ENCODE measurements around the gene UGT1A6.
"Not testable (repeated sequence)": the region's sequence is repeated elsewhere in the genome, so short reads cannot be mapped to it uniquely, and the experiment has no call there.

Gene UGT1A6

DNA sequence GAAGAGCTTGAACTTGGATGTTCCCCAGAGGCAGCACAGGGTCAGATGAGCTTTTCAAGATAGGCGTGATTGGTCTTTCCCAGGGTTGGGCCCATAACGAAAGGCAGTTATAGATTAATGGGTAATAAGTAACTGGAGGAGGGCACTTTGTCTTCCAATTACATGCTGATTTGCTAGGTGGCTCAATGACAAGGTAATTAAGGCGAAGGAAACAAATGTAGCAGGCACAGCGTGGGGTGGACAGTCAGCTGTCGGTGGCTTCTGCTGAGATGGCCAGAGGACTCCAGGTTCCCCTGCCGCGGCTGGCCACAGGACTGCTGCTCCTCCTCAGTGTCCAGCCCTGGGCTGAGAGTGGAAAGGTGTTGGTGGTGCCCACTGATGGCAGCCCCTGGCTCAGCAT is 25.9 kb downstream of the UGT1A6 start, which contains the start of gene UGT1A4:
UGT1A4 (plus strand) TSS at position 185 of the 400 bp plus-strand sequence; CDS start at position 270, 85 bp downstream.
- DNase-seq (ENCODE audit: low read depth, low spot score): no peak

DNA sequence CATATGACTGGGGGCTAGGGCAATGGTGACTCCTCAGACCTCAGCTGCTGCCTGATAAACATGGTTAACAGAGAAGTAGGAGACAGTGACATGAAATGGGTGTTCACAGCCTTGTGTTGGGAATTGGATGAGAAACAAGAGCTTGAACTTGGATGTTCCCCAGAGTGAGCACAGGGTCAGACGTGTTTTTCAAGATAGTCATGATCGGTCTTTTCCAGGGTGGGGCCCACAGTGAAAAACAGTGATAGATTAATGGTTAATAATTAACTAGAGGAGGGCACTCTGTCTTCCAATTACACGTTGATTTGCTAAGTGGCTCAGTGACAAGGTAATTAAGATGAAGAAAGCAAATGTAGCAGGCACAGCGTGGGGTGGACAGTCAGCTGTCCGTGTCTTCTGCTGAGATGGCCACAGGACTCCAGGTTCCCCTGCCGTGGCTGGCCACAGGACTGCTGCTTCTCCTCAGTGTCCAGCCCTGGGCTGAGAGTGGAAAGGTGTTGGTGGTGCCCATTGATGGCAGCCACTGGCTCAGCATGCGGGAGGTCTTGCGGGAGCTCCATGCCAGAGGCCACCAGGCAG is 36.1 kb downstream of the UGT1A6 start, which contains the start of gene UGT1A3:
UGT1A3 (plus strand) TSS at position 320 of the 579 bp plus-strand sequence; CDS start at position 405, 85 bp downstream.
- no peak for DNase-seq (ENCODE audit: low read depth, low spot score)

DNA sequence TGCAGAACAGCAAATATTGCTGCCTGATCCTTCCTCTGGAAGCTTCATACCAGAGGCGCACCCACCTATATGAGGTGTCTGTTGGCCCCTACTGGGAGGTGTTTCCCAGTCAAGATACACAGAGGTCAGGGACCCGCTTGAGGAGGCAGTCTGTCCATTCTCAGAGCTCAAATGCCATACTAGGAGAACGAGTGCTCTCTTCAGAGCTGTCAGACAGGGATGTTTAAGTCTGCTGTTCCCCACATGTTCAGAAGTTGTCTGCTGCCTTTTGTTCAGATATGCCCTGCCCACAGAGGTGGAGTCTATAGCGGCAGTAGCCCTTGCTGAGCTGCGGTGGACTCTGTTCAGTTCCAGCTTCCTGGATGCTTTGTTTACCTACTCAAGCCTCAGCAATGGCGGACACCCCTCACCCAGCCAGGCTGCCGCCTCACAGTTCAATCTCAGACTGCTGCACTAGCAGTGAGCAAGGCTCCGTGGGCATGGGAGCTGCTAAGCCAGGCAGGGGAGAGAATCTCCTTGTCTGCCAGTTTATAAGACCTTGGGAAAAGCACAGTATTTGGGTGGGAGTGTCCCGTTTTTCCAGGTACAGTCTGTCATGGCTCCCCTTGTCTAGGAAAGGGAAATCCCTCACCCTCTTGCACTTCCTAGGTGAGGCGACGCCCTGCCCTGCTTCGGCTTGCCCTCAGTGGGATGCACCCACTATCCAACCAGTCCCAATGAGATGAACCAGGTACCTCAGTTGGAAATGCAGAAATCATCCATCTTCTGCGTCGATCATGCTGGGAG is 44.4 kb downstream of the UGT1A6 start:
- not testable (repeated sequence) for DNase-seq (ENCODE audit: low read depth, low spot score)

DNA sequence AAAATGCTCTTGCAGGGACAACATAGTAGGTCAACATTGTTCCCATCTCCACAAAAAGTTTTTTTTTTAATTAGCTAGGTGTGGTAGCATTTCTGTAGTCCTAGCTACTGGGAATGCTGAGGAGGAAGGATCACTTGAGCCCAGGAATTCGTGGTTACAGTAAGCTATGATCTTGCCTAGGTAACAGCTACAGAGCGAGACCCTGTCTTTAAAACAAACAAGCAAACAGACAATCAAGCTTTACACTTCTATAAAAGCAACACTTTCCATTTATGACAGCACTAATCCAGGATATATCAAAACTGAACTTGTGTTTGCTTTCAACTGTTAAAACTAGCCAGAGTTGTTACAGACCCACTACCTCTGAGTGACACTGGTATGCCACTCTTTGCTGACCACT is 48.2 kb downstream of the UGT1A6 start:
- DNase-seq (ENCODE audit: low read depth, low spot score): no peak

DNA sequence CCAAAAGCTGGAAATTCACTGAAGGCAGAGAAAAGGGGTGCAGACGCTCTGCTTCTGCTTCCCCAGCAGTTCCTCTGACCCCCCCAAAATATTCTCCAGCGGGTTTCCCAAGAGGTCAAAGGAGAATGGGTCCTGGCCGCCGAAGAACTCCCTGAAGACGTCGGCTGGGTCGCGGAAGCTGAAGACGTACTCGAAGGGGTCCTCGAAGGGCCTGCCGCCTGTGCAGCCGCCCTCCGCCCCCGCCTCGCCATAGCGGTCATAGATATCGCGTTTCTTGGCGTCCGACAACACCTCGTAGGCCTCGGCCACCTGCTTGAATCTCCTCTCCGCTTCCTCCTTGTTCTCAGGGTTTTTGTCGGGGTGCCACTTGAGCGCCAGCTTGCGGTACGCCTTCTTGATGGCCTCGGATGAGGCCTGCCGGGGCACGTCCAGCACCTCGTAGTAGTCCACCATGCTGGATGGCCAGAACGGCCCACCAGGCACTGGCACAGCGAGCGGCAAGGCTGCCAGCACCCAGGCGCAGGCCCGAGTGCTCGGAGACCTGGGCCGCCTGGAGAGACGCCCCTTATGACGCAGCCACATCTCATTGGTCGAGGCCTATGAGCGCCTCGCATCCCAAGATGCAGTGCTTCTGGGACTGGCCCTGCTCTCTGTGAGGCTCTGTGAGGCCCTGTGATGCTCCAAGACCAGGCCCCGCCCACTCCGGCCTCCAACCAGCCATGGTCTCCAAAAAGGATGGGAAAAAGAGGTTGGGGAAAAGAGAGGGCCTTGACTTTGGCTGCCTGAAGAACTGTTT is 51.0 kb downstream of the UGT1A6 start:
- no peak for DNase-seq (ENCODE audit: low read depth, low spot score)

DNA sequence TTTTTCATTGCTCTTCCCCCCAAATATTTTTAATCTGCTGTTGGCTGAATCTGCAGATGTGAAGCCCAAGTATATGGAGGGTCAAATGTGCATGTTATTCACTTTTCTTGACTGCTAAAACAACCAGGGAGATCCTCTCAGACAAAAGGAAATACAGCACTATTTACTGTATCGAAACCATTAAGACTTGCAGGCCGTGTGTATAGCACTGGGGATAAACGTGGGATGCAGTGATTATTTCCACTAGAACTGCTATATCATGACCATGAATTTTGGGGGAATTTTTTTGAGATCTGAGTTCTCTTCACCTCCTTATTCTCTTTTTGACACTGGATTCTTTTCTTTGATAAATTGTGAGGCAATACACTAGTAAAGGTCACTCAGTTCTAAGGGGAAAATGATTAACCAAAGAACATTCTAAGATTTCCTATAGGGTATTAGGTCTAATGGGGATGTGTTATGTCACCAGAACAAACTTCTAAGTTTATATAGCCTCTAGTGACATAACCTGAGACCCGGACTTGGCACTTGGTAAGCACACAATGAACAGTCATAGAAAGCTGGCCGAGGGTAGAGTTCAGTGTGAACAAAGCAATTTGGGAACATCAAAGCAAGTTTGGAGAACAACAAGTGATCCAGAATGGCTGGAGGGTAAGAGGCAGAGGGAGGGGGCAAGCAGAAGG is 52.5 kb downstream of the UGT1A6 start:
- no peak for DNase-seq (ENCODE audit: low read depth, low spot score)

DNA sequence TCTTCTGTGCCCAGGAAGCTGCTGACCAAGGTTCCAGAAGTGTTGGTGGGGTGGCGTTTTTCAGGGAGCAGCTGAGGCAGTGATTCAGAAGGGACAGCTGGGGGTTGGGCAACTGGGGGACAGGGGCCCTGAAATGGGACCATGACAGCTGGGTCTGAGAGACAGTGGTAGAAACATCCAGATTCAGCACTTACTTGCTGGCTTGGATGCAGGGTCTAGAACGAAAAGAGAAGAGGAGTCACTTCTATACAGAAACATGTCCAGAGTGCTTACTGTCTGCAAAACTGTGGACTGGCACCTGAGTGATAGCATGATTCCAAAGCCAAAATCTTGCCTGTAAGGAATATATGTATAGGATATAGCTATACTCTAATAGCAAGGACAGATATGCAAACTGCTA is 53.1 kb downstream of the UGT1A6 start:
- not testable (repeated sequence) for DNase-seq (ENCODE audit: low read depth, low spot score)

DNA sequence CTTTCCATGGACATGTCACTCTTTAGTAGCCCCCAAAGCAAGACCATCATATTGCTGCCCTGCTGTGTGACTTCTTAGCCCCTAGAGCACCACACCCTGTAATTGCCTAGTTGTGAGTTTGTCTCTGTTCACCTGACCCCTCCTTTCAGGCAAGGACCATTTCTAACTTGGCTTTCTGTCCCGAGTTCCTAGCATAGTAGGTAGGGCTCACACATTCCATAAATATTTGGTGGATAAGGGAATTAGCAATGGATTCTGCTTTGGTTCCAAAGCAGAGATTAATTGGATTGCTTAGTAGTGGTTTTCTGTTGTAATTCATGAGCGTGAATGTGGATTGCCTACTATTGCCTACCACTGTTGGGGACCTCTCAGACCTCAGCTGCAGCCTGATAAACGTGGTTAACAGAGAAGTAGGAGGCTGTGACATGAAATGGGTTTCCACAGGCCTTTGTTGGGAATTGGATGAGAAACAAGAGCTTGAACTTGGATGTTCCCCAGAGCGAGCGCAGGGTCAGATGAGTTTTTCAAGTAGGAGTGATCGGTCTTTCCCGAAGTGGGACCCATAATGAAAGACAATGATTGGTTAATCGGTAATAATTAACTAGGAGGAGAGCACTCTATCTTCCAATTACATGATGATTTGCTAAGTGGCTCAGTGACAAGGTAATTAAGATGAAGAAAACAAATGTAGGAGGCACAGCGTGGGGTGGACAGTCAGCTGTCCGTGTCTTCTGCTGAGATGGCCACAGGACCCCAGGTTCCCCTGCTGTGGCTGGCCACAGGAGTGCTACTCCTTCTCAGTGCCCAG is 54.0 kb downstream of the UGT1A6 start:
- DNase-seq (ENCODE audit: low read depth, low spot score): no peak

DNA sequence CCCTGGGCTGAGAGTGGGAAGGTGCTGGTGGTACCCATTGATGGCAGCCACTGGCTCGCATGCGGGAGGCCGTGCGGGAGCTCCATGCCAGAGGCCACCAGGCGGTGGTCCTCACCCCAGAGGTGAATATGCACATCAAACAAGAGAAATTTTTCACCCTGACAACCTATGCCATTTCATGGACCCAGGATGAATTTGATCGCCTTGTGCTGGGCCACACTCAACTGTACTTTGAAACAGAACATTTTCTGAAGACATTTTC is 54.5 kb downstream of the UGT1A6 start:
- DNase-seq (ENCODE audit: low read depth, low spot score): no peak

DNA sequence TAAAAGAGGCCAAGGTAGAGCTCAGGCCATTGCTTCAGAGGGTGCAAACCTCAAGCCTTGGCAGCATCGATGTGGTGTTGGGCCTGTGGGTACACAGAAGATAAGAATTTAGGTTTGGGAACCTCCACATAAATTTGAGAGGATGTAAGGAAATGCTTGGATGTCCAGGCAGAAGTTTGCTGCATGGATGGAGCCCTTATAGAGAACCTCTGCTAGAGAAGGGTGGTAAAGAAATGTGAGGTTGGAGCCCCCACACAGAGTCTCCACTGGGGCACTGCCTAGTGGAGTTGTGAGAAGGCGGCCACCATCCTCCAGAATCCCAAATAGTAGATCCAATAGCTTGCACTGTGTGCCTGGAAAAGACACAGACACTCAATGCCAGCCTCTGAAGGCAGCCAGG is 58.0 kb downstream of the UGT1A6 start:
- not testable (repeated sequence) for DNase-seq (ENCODE audit: low read depth, low spot score)

DNA sequence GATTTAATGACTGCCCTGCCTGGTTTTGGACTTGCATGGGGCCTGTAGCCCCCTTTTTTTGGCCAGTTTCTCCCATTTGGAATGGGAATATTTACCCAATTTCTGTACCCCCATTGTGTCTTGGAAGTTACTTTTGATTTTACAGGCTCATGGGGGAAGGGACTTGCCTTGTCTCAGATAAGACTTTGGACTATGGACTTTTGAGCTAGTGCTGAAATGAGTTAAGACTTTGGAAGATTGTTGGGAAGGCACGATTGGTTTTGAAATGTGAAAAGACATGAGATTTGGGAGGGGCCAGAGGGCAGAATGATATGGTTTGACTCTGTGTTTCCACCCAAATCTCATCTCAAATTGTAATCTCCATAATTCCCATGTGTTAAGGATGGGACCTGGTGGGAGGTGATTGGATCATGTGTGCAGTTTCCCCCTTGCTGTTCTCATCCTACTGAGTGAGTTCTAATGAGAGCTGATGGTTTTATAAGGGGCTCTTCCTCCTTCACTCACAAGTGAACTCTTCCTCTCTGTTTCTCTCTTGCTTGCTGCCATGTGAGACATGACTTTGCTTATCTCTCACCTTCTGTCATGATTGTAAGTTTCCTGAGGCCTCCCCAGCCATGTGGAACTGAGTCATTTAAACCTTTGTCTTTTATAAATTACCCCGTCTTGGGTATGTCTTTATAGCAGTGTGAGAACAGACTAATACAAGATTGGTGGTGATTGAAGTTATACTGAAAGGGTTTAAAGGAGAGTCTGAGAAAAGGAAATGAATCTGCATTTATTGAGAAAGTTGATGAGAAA is 58.7 kb downstream of the UGT1A6 start:
- not testable (repeated sequence) for DNase-seq (ENCODE audit: low read depth, low spot score)

DNA sequence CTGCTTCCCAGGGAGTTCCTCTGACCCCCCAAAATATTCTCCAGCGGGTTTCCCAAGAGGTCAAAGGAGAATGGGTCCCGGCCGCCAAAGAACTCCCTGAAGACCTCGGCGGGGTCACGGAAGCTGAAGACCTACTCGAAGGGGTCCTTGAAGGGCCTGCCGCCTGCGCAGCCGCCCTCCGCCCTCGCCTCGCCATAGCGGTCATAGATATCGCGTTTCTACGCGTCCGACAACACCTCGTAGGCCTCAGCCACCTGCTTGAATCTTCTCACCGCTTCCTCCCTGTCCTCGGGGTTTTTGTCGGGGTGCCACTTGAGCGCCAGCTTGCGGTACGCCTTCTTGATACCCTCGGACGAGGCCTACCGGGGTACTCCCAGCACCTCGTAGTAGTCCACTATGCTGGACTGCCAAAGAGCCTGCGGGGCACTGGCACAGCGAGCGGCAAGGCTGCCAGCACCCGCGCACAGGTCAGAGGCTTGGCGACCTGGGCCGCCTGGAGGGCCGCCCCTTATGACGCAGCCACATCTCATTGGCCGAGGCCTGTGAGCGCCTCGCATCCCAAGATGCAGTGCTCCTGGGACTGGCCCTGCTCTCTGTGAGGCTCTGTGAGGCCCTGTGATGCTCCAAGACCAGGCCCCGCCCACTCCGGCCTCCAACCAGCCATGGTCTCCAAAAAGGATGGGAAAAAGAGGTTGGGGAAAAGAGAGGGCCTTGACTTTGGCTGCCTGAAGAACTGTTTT is 62.4 kb downstream of the UGT1A6 start:
- no peak for DNase-seq (ENCODE audit: low read depth, low spot score)

DNA sequence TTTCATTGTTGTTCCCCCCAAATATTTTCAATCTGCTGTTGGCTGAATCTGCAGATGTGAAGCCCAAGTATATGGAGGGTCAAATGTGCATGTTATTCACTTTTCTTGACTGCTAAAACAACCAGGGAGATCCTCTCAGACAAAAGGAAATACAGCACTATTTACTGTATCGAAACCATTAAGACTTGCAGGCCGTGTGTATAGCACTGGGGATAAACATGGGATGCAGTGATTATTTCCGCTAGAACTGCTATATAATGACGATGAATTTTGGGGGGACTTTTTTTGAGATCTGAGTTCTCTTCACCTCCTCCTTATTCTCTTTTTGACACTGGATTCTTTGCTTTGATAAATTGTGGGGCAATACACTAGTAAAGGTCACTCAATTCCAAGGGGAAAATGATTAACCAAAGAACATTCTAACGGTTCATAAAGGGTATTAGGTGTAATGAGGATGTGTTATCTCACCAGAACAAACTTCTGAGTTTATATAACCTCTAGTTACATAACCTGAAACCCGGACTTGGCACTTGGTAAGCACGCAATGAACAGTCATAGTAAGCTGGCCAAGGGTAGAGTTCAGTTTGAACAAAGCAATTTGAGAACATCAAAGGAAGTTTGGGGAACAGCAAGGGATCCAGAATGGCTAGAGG is 63.9 kb downstream of the UGT1A6 start:
- no peak for DNase-seq (ENCODE audit: low read depth, low spot score)

DNA sequence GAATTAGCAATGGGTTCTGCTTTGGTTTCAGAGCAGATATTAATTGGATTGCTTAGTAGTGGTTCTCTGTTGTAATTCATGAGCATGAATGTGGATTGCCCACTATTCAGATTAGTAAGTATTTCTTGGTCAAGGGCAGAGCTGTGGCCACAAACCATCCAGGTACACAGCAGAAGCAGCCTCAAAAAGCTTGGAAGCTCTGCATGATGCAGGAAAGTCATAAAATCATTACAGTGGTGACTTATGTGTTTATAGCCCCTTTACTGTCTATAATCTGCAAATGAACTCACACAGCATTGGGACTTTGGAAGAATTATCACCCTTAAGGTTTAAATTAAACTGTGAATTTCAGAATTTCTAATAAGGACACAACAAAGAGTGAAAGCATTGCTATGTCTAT is 65.5 kb downstream of the UGT1A6 start:
- no peak for DNase-seq (ENCODE audit: low read depth, low spot score)

DNA sequence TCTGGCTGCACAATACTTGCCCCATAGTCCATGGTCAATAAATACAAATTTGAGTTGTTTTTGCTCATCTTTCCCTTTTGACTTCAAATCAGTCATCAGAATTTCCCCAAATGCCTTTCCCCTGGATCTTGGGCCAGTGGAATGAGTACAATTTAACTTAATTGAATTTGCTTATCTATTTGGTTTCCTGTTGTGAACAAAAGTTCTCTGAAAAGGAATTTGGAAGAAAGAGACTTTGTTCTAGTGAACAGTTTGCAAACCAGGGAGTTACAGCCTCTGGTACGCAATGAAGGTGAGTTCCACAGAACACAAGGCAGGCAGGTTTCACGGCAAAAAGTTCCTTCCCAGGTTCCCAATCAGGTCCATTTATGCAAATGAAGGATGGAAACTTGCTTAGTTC is 66.2 kb downstream of the UGT1A6 start:
- no peak for DNase-seq (ENCODE audit: low read depth, low spot score)

DNA sequence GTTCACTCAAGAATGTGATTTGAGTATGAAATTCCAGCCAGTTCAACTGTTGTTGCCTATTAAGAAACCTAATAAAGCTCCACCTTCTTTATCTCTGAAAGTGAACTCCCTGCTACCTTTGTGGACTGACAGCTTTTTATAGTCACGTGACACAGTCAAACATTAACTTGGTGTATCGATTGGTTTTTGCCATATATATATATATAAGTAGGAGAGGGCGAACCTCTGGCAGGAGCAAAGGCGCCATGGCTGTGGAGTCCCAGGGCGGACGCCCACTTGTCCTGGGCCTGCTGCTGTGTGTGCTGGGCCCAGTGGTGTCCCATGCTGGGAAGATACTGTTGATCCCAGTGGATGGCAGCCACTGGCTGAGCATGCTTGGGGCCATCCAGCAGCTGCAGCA is 67.4 kb downstream of the UGT1A6 start, which contains the start of gene UGT1A1:
UGT1A1 (plus strand) TSS at position 228 of the 400 bp plus-strand sequence; CDS start at position 246, 18 bp downstream.
- no peak for DNase-seq (ENCODE audit: low read depth, low spot score)

DNA sequence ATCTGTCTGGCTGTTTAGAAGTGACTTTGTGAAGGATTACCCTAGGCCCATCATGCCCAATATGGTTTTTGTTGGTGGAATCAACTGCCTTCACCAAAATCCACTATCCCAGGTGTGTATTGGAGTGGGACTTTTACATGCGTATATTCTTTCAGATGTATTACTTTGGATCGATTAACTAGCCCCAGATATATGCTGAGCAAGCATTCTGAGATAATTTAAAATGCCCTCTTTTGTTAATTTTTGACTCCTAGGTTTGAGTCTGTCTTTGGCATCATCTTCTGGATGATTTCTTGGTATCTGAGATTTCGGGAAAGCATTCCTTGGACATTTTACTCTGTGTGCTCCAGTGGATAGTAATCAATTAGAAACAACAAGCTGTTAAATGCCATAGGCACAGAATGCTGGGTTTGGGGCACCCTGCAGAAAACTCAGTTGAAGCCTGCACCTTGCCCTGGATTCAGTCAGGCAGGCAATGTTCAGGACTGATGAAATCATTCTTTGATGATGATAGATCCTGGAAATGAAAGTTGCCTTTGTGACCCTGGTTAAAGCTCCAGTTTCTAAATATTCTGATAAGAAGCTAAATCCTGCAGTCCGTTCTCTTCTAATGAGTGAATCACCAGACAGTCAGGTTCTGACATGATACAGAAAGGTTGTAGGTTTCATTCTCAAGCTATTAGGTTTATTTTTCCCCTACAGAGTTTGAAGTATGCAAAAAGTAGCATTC is 68.5 kb downstream of the UGT1A6 start:
- no peak for DNase-seq (ENCODE audit: low read depth, low spot score)

DNA sequence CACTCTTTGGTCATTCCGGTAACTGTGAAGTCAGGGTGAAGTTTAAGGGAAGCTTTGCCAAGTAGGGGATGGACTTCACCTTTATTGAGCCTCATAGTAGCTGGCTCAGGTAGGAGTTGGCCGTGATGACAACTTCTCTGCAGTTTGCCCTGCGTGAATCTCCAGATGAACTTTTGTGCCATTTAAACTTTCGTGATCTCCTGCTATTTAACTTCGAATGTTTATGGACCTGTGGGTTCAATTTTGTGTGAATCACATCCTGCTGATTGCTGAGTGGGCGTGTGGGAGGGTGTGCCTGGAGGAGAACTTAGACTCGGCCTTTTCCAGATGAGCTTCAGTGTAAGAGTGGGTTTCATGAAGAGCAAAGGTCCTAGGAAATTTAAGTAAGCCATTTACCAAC is 71.6 kb downstream of the UGT1A6 start:
- no peak for DNase-seq (ENCODE audit: low read depth, low spot score)

Measured in ELF-1 (cell line).